T-cell (primary cell): Measurements from ENCODE around the gene OR5J2. TPM values are rescaled to one million over a fixed set of nuclear protein-coding genes. Genes with fewer than 3 reads are reported as not detected.

Experiments
- ATAC-seq, 4 experiments: fragments of 200-7000 bp in 3 of 4; fragments of 150-1000 bp in 1 of 4; cut with Tn5 transposase; replicated peaks in 1 of 4; 1 replicate in 3 of 4; 2 replicates in 1 of 4; pipeline ENCODE4 v1.10.0; 2021; ENCODE audit warnings: moderate library complexity in 3 of 4, mild to moderate bottlenecking in 2 of 4, moderate number of reproducible peaks in 1 of 4
- CTCF ChIA-PET, 2 donors: fragments of 300-600 bp; sonication (Branson Sonifier 250); formaldehyde crosslinking; loops; one replicate each; lab custom pipeline; 2022; ENCODE audit warnings: antibody characterized with exemption in 2 of 2; lab: Charles Lee
- POLR2A ChIA-PET, 2 donors: fragments of 300-600 bp; sonication (Branson Sonifier 250); formaldehyde crosslinking; loops; one replicate each; lab custom pipeline; 2022; ENCODE audit warnings: antibody characterized with exemption in 2 of 2; lab: Charles Lee
- DNase-seq, 35 experiments: peaks; one replicate each; pipeline versions ENCODE4 v3.0.0 to v3.0.0-alpha.2; 2013 to 2023
- H3K27ac ChIP-seq: one replicate; pipeline ENCODE4 v1.5.1; 2013; ENCODE audit warnings: low read length
- H3K27me3 ChIP-seq, 2 experiments: replicated peaks in 1 of 2; 1 replicate in 1 of 2; 2 replicates in 1 of 2; pipeline versions ENCODE4 v1.6.1 to v1.7.0; 2013; ENCODE audit warnings: low read length in 1 of 2, mixed read lengths in 1 of 2; ENCODE audit not compliant: control insufficient read depth in 2 of 2, insufficient read depth in 2 of 2; ENCODE audit errors: extremely low read depth in 1 of 2
- H3K36me3 ChIP-seq, 2 donors: 1 replicate in 1 of 2; 2 replicates in 1 of 2; pipeline versions ENCODE4 v1.6.1 to v1.7.0; 2013; ENCODE audit warnings: low read length in 1 of 2; ENCODE audit not compliant: control insufficient read depth in 2 of 2, insufficient read depth in 1 of 2; ENCODE audit errors: extremely low read depth in 1 of 2
- H3K4me1 ChIP-seq, 2 experiments: 1 replicate in 1 of 2; 2 replicates in 1 of 2; pipeline versions ENCODE4 v1.6.1 to v1.7.0; 2013; ENCODE audit warnings: low read length in 2 of 2, mixed read lengths in 1 of 2; ENCODE audit not compliant: insufficient read depth in 2 of 2, control insufficient read depth in 1 of 2; ENCODE audit errors: extremely low read depth in 1 of 2
- H3K4me3 ChIP-seq, 2 donors: 1 replicate in 1 of 2; 2 replicates in 1 of 2; pipeline versions ENCODE4 v1.5.1 to v1.7.0; 2013; ENCODE audit warnings: mild to moderate bottlenecking in 2 of 2, low read length in 1 of 2, moderate library complexity in 1 of 2; ENCODE audit not compliant: control insufficient read depth in 1 of 2; ENCODE audit errors: extremely low read depth in 1 of 2
- H3K9me3 ChIP-seq: 2 replicates; pipeline ENCODE4 v1.7.0; 2013
- H3K27ac Mint-ChIP-seq, 2 donors: one replicate each; pipeline ENCODE4 v1.8.0; 2020 to 2021; ENCODE audit warnings: mild to moderate bottlenecking in 2 of 2, mixed read lengths in 2 of 2
- H3K27me3 Mint-ChIP-seq, 2 donors: one replicate each; pipeline ENCODE4 v1.8.0; 2021 to 2022; ENCODE audit warnings: mixed read lengths in 2 of 2
- H3K36me3 Mint-ChIP-seq: one replicate; pipeline ENCODE4 v1.8.0; 2021; ENCODE audit warnings: mixed read lengths
- H3K4me1 Mint-ChIP-seq, 3 donors: one replicate each; pipeline ENCODE4 v1.8.0; 2020 to 2022; ENCODE audit warnings: mixed read lengths in 3 of 3, mild to moderate bottlenecking in 1 of 3
- H3K4me3 Mint-ChIP-seq, 3 donors: one replicate each; pipeline ENCODE4 v1.8.0; 2020 to 2022; ENCODE audit warnings: mild to moderate bottlenecking in 3 of 3, mixed read lengths in 3 of 3, moderate library complexity in 3 of 3
- H3K9me3 Mint-ChIP-seq, 3 donors: one replicate each; pipeline ENCODE4 v1.8.0; 2020 to 2022; ENCODE audit warnings: mixed read lengths in 3 of 3
- WGBS: methylation state at CpG from one replicate; pipeline ENCODE4 v1.1.5; 2013; ENCODE audit warnings: missing lambda C conversion rate; ENCODE audit not compliant: insufficient coverage; 5-methylcytosine and 5-hydroxymethylcytosine counted together
- total RNA-seq, 35 experiments: library from RNA in 6 of 35; stranded (reverse) in 6 of 35; fragments of 120-200 nt in 1 of 35; gene quantifications; one replicate each; pipeline versions ENCODE4 v1.2.1 to v1.2.4 and lab custom pipeline; 2013 to 2026

OR5J2 gene
- total RNA-seq, 5 donors from 2014 or later (not counting 1 experiment from before 2014, with no cell fraction given), result not detected

GRCh38 chr11:56163804-56164203 is 12.6 kb upstream of the OR5J2 start:
- peaks cover 10 to 26% (median 24%) of the 10 kb centered on the region in 3 donors for H3K9me3 Mint-ChIP-seq
- no peaks in the 10 kb centered on the region for H3K36me3 Mint-ChIP-seq
- CTCF ChIA-PET, result no interaction called here
- no CpG with 5 or more reads among the region's 3 CpGs for WGBS
- H3K4me1 Mint-ChIP-seq, result no peaks in the 10 kb centered on the region
- Histone ChIP-seq H3K9me3 (no peaks in the 10 kb centered on the region), H3K4me1 (no peaks in the 10 kb centered on the region), H3K27ac (no peak overlapping the region), H3K27me3 (no peaks in the 10 kb centered on the region), H3K4me3 (no peak overlapping the region), H3K36me3 (no peaks in the 10 kb centered on the region)
- no peak for DNase-seq
- ATAC-seq, result no peak
- no peaks in the 10 kb centered on the region for H3K27me3 Mint-ChIP-seq
- no peak overlapping the region for H3K4me3 Mint-ChIP-seq
- no peak overlapping the region for H3K27ac Mint-ChIP-seq
- POLR2A ChIA-PET, result no interaction called here

GRCh38 chr11:56172256-56172830 is 4.1 kb upstream of the OR5J2 start:
- Histone ChIP-seq H3K27me3 (no peaks in the 10 kb centered on the region), H3K4me1 (no peaks in the 10 kb centered on the region), H3K4me3 (no peak overlapping the region), H3K36me3 (no peaks in the 10 kb centered on the region), H3K9me3 (peaks cover 5% of the 10 kb centered on the region), H3K27ac (no peak overlapping the region)
- Mint-ChIP-seq H3K4me1 (no peaks in the 10 kb centered on the region), H3K9me3 (peaks cover 12 to 16% (median 15%) of the 10 kb centered on the region in 3 donors), H3K36me3 (no peaks in the 10 kb centered on the region), H3K27me3 (no peaks in the 10 kb centered on the region), H3K27ac (no peak overlapping the region), H3K4me3 (no peak overlapping the region)
- DNase-seq (no peak), ATAC-seq (no peak)
- POLR2A ChIA-PET, result no interaction called here
- WGBS, result no CpG with 5 or more reads among the region's 3 CpGs
- CTCF ChIA-PET, result no interaction called here

- H3K27ac Mint-ChIP-seq, result no peak overlapping the region
- ChIA-PET CTCF (no interaction called here), POLR2A (no interaction called here)
- Histone ChIP-seq H3K9me3 (peaks cover 5% of the 10 kb centered on the region), H3K36me3 (no peaks in the 10 kb centered on the region), H3K27ac (no peak overlapping the region), H3K4me1 (no peaks in the 10 kb centered on the region), H3K27me3 (no peaks in the 10 kb centered on the region), H3K4me3 (no peak overlapping the region)
- H3K36me3 Mint-ChIP-seq, result no peaks in the 10 kb centered on the region
- no peaks in the 10 kb centered on the region for H3K4me1 Mint-ChIP-seq
- no peak overlapping the region for H3K4me3 Mint-ChIP-seq
- H3K9me3 Mint-ChIP-seq, result peaks cover 20 to 25% (median 22%) of the 10 kb centered on the region in 3 donors
- no peak for DNase-seq
- no peaks in the 10 kb centered on the region for H3K27me3 Mint-ChIP-seq
- no peak for ATAC-seq
Observed at GRCh38 chr11:56183459-56183858, 7.0 kb downstream of the OR5J2 start.

- Mint-ChIP-seq H3K36me3 (no peaks in the 10 kb centered on the region), H3K27ac (no peak overlapping the region)
- 90% methylated on average over 2 of the region's 3 CpGs for WGBS
Observed at GRCh38 chr11:56188602-56189001, 12.2 kb downstream of the OR5J2 start.

GRCh38 chr11:56196705-56197104 is 20.3 kb downstream of the OR5J2 start:
- H3K27me3 Mint-ChIP-seq, result no peaks in the 10 kb centered on the region
- WGBS, result no CpG with 5 or more reads among the region's 3 CpGs
- H3K27ac ChIP-seq, result no peak overlapping the region
- H3K4me3 Mint-ChIP-seq, result no peak overlapping the region
- H3K9me3 ChIP-seq, result no peaks in the 10 kb centered on the region
- DNase-seq (no peak), ATAC-seq (no peak)
- H3K4me1 ChIP-seq, result no peaks in the 10 kb centered on the region
- H3K36me3 ChIP-seq, result no peaks in the 10 kb centered on the region
- no peaks in the 10 kb centered on the region for H3K4me1 Mint-ChIP-seq
- H3K27ac Mint-ChIP-seq, result no peak overlapping the region
- peaks cover 7 to 42% (median 9%) of the 10 kb centered on the region in 3 donors for H3K9me3 Mint-ChIP-seq
- no peak overlapping the region for H3K4me3 ChIP-seq
- CTCF ChIA-PET, result no interaction called here
- H3K27me3 ChIP-seq, result no peaks in the 10 kb centered on the region
- no peaks in the 10 kb centered on the region for H3K36me3 Mint-ChIP-seq
- POLR2A ChIA-PET, result no interaction called here

More at GRCh38 chr11:56188602-56189001, 12.2 kb downstream of the OR5J2 start:
- H3K9me3 Mint-ChIP-seq, result peaks cover 12 to 25% (median 20%) of the 10 kb centered on the region in 3 donors
- Histone ChIP-seq H3K27me3 (no peaks in the 10 kb centered on the region), H3K9me3 (peaks cover 4% of the 10 kb centered on the region), H3K36me3 (no peaks in the 10 kb centered on the region), H3K27ac (no peak overlapping the region), H3K4me3 (no peak overlapping the region), H3K4me1 (no peaks in the 10 kb centered on the region)
- ChIA-PET CTCF (no interaction called here), POLR2A (no interaction called here)
- ATAC-seq, result no peak
- no peaks in the 10 kb centered on the region for H3K4me1 Mint-ChIP-seq
- H3K4me3 Mint-ChIP-seq, result no peak overlapping the region
- no peaks in the 10 kb centered on the region for H3K27me3 Mint-ChIP-seq
- DNase-seq, result no peak

- H3K9me3 Mint-ChIP-seq, result peaks cover 6 to 41% (median 9%) of the 10 kb centered on the region in 3 donors
- Histone ChIP-seq H3K4me1 (no peaks in the 10 kb centered on the region), H3K27ac (no peak overlapping the region), H3K9me3 (no peaks in the 10 kb centered on the region), H3K36me3 (no peaks in the 10 kb centered on the region), H3K27me3 (no peaks in the 10 kb centered on the region), H3K4me3 (no peak overlapping the region)
- DNase-seq (no peak), ATAC-seq (no peak)
- ChIA-PET CTCF (interaction anchor here in 1 of 2 donors (0.6 kb wide), 1 partner anchor 17 kb away, joined by 3 read pairs; no protein-coding TSS in a partner anchor), POLR2A (no interaction called here)
- no peaks in the 10 kb centered on the region for H3K36me3 Mint-ChIP-seq
- no peak overlapping the region for H3K4me3 Mint-ChIP-seq
- no CpG with 5 or more reads among the region's 2 CpGs for WGBS
- no peaks in the 10 kb centered on the region for H3K4me1 Mint-ChIP-seq
- no peaks in the 10 kb centered on the region for H3K27me3 Mint-ChIP-seq
- H3K27ac Mint-ChIP-seq, result no peak overlapping the region
Observed at GRCh38 chr11:56197367-56197766, 20.9 kb downstream of the OR5J2 start.

GRCh38 chr11:56207790-56208189 is 31.4 kb downstream of the OR5J2 start:
- Mint-ChIP-seq H3K27ac (no peak overlapping the region), H3K36me3 (no peaks in the 10 kb centered on the region), H3K9me3 (peaks cover 23 to 38% (median 23%) of the 10 kb centered on the region in 3 donors), H3K27me3 (no peaks in the 10 kb centered on the region), H3K4me1 (no peaks in the 10 kb centered on the region), H3K4me3 (no peak overlapping the region)
- POLR2A ChIA-PET, result no interaction called here
- H3K9me3 ChIP-seq, result peaks cover 3% of the 10 kb centered on the region
- no CpG with 5 or more reads among the region's 1 CpG for WGBS
- no peak overlapping the region for H3K4me3 ChIP-seq
- no peaks in the 10 kb centered on the region for H3K36me3 ChIP-seq
- ATAC-seq (no peak), DNase-seq (no peak)
- CTCF ChIA-PET, result no interaction called here
- H3K27ac ChIP-seq, result no peak overlapping the region
- H3K4me1 ChIP-seq, result no peaks in the 10 kb centered on the region
- no peaks in the 10 kb centered on the region for H3K27me3 ChIP-seq
